GM23338 (cell line): ENCODE measurements around the gene CTNS. TPM values are rescaled to one million over a fixed set of nuclear protein-coding genes. Genes with fewer than 3 reads are reported as not detected.

Experiments
- ATAC-seq: fragments of 200-7000 bp; cut with Tn5 transposase; 3 replicates; pipeline ENCODE4 v1.9.1; 2020
- DNase-seq: peaks from one replicate; pipeline ENCODE4 v3.0.0-alpha.2; 2015; ENCODE audit warnings: low spot score
- H2AFZ ChIP-seq: fragments of 200-600 bp; sonication (generic); 2 replicates; pipeline ENCODE4 v1.8.0; 2016; ENCODE audit warnings: antibody characterized with exemption, mild to moderate bottlenecking, moderate library complexity
- H3F3A ChIP-seq: fragments of 200-600 bp; sonication (generic); replicated peaks from 2 replicates; pipeline ENCODE4 v1.8.0; 2017; ENCODE audit warnings: antibody characterized with exemption, mixed run types, low read depth
- H3K27ac ChIP-seq: fragments of 200-600 bp; sonication (generic); 2 replicates; pipeline ENCODE4 v1.6.1; 2016; ENCODE audit warnings: low read depth
- H3K27me3 ChIP-seq: fragments of 200-600 bp; sonication (generic); 2 replicates; pipeline ENCODE4 v1.8.0; 2016; ENCODE audit warnings: mild to moderate bottlenecking, mixed run types, moderate library complexity; ENCODE audit not compliant: insufficient read depth
- H3K36me3 ChIP-seq: fragments of 200-600 bp; sonication (generic); 2 replicates; pipeline ENCODE4 v1.8.0; 2016; ENCODE audit warnings: mild to moderate bottlenecking; ENCODE audit not compliant: insufficient read depth
- H3K4me1 ChIP-seq: fragments of 200-600 bp; sonication (generic); 2 replicates; pipeline ENCODE4 v1.8.0; 2016; ENCODE audit warnings: mild to moderate bottlenecking, moderate library complexity; ENCODE audit not compliant: insufficient read depth
- H3K4me2 ChIP-seq: fragments of 200-600 bp; sonication (generic); 2 replicates; pipeline ENCODE4 v1.7.1; 2017; ENCODE audit warnings: mixed run types
- H3K4me3 ChIP-seq: fragments of 200-600 bp; sonication (generic); 2 replicates; pipeline ENCODE4 v1.6.1; 2016; ENCODE audit warnings: mixed run types
- H3K79me2 ChIP-seq: fragments of 200-600 bp; sonication (generic); replicated peaks from 2 replicates; pipeline ENCODE4 v1.8.0; 2017; ENCODE audit warnings: mild to moderate bottlenecking; ENCODE audit not compliant: insufficient read depth
- H3K9me2 ChIP-seq: fragments of 200-600 bp; sonication (generic); 2 replicates; pipeline ENCODE4 v1.8.0; 2017; ENCODE audit not compliant: insufficient read depth
- H4K20me1 ChIP-seq: fragments of 200-600 bp; sonication (generic); replicated peaks from 2 replicates; pipeline ENCODE4 v1.8.0; 2017; ENCODE audit warnings: mild to moderate bottlenecking; ENCODE audit not compliant: insufficient read depth
- H3K27ac Mint-ChIP-seq: 2 replicates; pipeline ENCODE4 v1.8.0; 2020; ENCODE audit warnings: inconsistent platforms, mild to moderate bottlenecking, moderate library complexity, mixed read lengths
- H3K27me3 Mint-ChIP-seq: 3 replicates; pipeline ENCODE4 v1.8.0; 2022; ENCODE audit warnings: low read depth, mild to moderate bottlenecking, moderate library complexity, mixed read lengths, inconsistent platforms; ENCODE audit not compliant: insufficient read depth, poor library complexity
- H3K36me3 Mint-ChIP-seq: 3 replicates; pipeline ENCODE4 v1.8.0; 2021; ENCODE audit warnings: low read depth, mild to moderate bottlenecking, inconsistent platforms, moderate library complexity, mixed read lengths
- H3K4me1 Mint-ChIP-seq: 3 replicates; pipeline ENCODE4 v1.8.0; 2020; ENCODE audit warnings: mild to moderate bottlenecking, inconsistent platforms, mixed read lengths
- H3K4me3 Mint-ChIP-seq: 3 replicates; pipeline ENCODE4 v1.8.0; 2021; ENCODE audit warnings: moderate library complexity, mild to moderate bottlenecking, inconsistent platforms, mixed read lengths
- H3K9me3 Mint-ChIP-seq: 3 replicates; pipeline ENCODE4 v1.8.0; 2020; ENCODE audit warnings: moderate library complexity, mild to moderate bottlenecking, inconsistent platforms, mixed read lengths
- REST ChIP-seq: IDR thresholded peaks from one replicate; pipeline ENCODE4 v1.6.1; 2018; ENCODE audit warnings: antibody characterized with exemption; ENCODE audit not compliant: unreplicated experiment
- ZNF462 ChIP-seq: fragments of 250-450 bp; sonication (Bioruptor Pico); IDR thresholded peaks from 2 replicates; pipeline ENCODE4 v1.5.0; 2020; ENCODE audit warnings: mild to moderate bottlenecking, moderate library complexity
- polyA plus RNA-seq: library from polyadenylated mRNA; unstranded; fragments of >200 nt; fragmentation: Nextera tagmentation; extraction: Ambion mirVana; gene quantifications from 2 replicates; pipeline ENCODE4 v1.2.1, GENCODE V29; 2016
- total RNA-seq: library from RNA; depleted of rRNA; stranded (reverse); fragments of >200 nt; shearing (Covaris generic); gene quantifications from 2 replicates; pipeline ENCODE4 v1.2.3, GENCODE V29; 2014

CTNS gene
- total and polyA plus RNA-seq, 2 experiments from 2014 or later = 5.9 to 21.8 TPM

- no peak for TF ChIP-seq ZNF462 (CRISPR knock-in tag)
- no peak for TF ChIP-seq REST
These were observed 31.9 kb downstream of the CTNS start, which contains the start of the genes EMC6 and TAX1BP3 (continued) for GRCh38 chr17:3668279-3669084.

- H3K27ac Mint-ChIP-seq = peak overlapping the region; percentile 96
- Histone ChIP-seq H3K4me1 (peaks cover 7% of the 10 kb centered on the region; the same call in 1 of the 2 replicates), H3K79me2 (peaks cover 41% of the 10 kb centered on the region), H2AFZ (peak overlapping the region; percentile 52; the same call in 1 of the 2 replicates), H3K27ac (peak overlapping the region; percentile 90), H3K27me3 (no peaks in the 10 kb centered on the region), H3K4me2 (peak overlapping the region; percentile 98), H4K20me1 (peaks cover 14% of the 10 kb centered on the region), H3K9me2 (no peaks in the 10 kb centered on the region), H3K4me3 (peak overlapping the region; percentile 99), H3F3A (peaks cover 21% of the 10 kb centered on the region; the same call in 1 of the 2 replicates), H3K36me3 (no peaks in the 10 kb centered on the region)
- H3K27me3 Mint-ChIP-seq = peaks cover 19% of the 10 kb centered on the region
- peak overlapping the region; percentile 100 for H3K4me3 Mint-ChIP-seq
- ATAC-seq (peak; percentile 1; the same call in 2 of the 3 replicates), DNase-seq (no peak)
- H3K4me1 Mint-ChIP-seq = peaks cover 24% of the 10 kb centered on the region
- peaks cover 22% of the 10 kb centered on the region; the same call in 2 of the 3 replicates for H3K36me3 Mint-ChIP-seq
- H3K9me3 Mint-ChIP-seq = no peaks in the 10 kb centered on the region; the same call in 2 of the 3 replicates
- TF ChIP-seq ZNF462 (CRISPR knock-in tag) = no peak
These were observed 32.5 kb downstream of the CTNS start for GRCh38 chr17:3669085-3669347.
